H9 (cell line): ENCODE measurements around the gene HAO1. TPM values are rescaled to one million over a fixed set of nuclear protein-coding genes. Genes with fewer than 3 reads are reported as not detected.

Experiments used
- DNase-seq: peaks from one replicate; pipeline ENCODE4 v3.0.0-alpha.2; 2017
- H2AFZ ChIP-seq: one replicate; pipeline ENCODE4 v1.6.1; 2013; ENCODE audit warnings: mild to moderate bottlenecking, low read length, control low read depth, moderate library complexity
- H2AK5ac ChIP-seq: 2 replicates; pipeline ENCODE4 v1.6.1; 2013; ENCODE audit warnings: low read length, control low read depth, mixed read lengths; ENCODE audit not compliant: insufficient read length
- H2BK120ac ChIP-seq: one replicate; pipeline ENCODE4 v1.6.1; 2013; ENCODE audit warnings: low read depth, mild to moderate bottlenecking, low read length, control low read depth, inconsistent platforms; ENCODE audit not compliant: poor library complexity, severe bottlenecking
- H2BK12ac ChIP-seq: 2 replicates; pipeline ENCODE4 v1.6.1; 2013; ENCODE audit warnings: low read length, control low read depth, mixed read lengths, low read depth; ENCODE audit not compliant: insufficient read length
- H2BK15ac ChIP-seq: 2 replicates; pipeline ENCODE4 v1.6.1; 2013; ENCODE audit warnings: low read depth, low read length, control low read depth
- H2BK20ac ChIP-seq: one replicate; pipeline ENCODE4 v1.6.1; 2013; ENCODE audit warnings: low read depth, mild to moderate bottlenecking, low read length, control low read depth, inconsistent platforms; ENCODE audit not compliant: poor library complexity, severe bottlenecking
- H2BK5ac ChIP-seq: 2 replicates; pipeline ENCODE4 v1.6.1; 2013; ENCODE audit warnings: low read length, control low read depth, mixed read lengths; ENCODE audit not compliant: insufficient read length
- H3K14ac ChIP-seq: 2 replicates; pipeline ENCODE4 v1.6.1; 2013; ENCODE audit warnings: low read length, control low read depth; ENCODE audit not compliant: insufficient read depth
- H3K18ac ChIP-seq: 2 replicates; pipeline ENCODE4 v1.6.1; 2013; ENCODE audit warnings: low read depth, mild to moderate bottlenecking, mixed read lengths, low read length, control low read depth; ENCODE audit not compliant: insufficient read length
- H3K23ac ChIP-seq: 2 replicates; pipeline ENCODE4 v1.6.1; 2013; ENCODE audit warnings: low read length, control low read depth, mixed read lengths, low read depth; ENCODE audit not compliant: insufficient read length
- H3K23me2 ChIP-seq: 2 replicates; pipeline ENCODE4 v1.6.1; 2013; ENCODE audit warnings: low read depth, mild to moderate bottlenecking, mixed read lengths, low read length, control low read depth; ENCODE audit not compliant: insufficient read length, poor library complexity, severe bottlenecking
- H3K27ac ChIP-seq: 2 replicates; pipeline ENCODE4 v1.5.1; 2013; ENCODE audit warnings: low read length, control low read depth, mixed read lengths, low read depth; ENCODE audit not compliant: insufficient read length
- H3K27me3 ChIP-seq: 2 replicates; pipeline ENCODE4 v1.6.1; 2013; ENCODE audit warnings: low read length, control low read depth, inconsistent platforms; ENCODE audit not compliant: insufficient read depth
- H3K4ac ChIP-seq: 2 replicates; pipeline ENCODE4 v1.6.1; 2013; ENCODE audit warnings: low read depth, mild to moderate bottlenecking, control low read depth, inconsistent platforms, low read length, moderate library complexity
- H3K4me1 ChIP-seq: 2 replicates; pipeline ENCODE4 v1.6.1; 2013; ENCODE audit warnings: low read length, control low read depth, inconsistent platforms; ENCODE audit not compliant: insufficient read depth
- H3K4me2 ChIP-seq: 2 replicates; pipeline ENCODE4 v1.6.1; 2013; ENCODE audit warnings: low read length, control low read depth, mixed read lengths; ENCODE audit not compliant: insufficient read length, insufficient read depth
- H3K56ac ChIP-seq: 2 replicates; pipeline ENCODE4 v1.6.1; 2013; ENCODE audit warnings: low read depth, mild to moderate bottlenecking, mixed read lengths, low read length, control low read depth; ENCODE audit not compliant: insufficient read length
- H3K79me1 ChIP-seq: 2 replicates; pipeline ENCODE4 v1.6.1; 2013; ENCODE audit warnings: low read depth, mild to moderate bottlenecking, moderate library complexity, low read length, control low read depth, inconsistent platforms; ENCODE audit not compliant: insufficient read depth, poor library complexity, severe bottlenecking
- H3K79me2 ChIP-seq: 2 replicates; pipeline ENCODE4 v1.6.1; 2013; ENCODE audit warnings: low read length, control low read depth, inconsistent platforms; ENCODE audit not compliant: insufficient read depth
- H3K9ac ChIP-seq: 2 replicates; pipeline ENCODE4 v1.6.1; 2013; ENCODE audit warnings: low read length, control low read depth, mixed read lengths; ENCODE audit not compliant: insufficient read length; ENCODE audit errors: extremely low read depth
- H3K9me3 ChIP-seq: one replicate; pipeline ENCODE4 v1.6.1; 2013; ENCODE audit warnings: low read depth, low read length, inconsistent platforms; ENCODE audit not compliant: control insufficient read depth
- H3T11ph ChIP-seq: one replicate; pipeline ENCODE4 v1.6.1; 2013; ENCODE audit warnings: mild to moderate bottlenecking, low read length, control low read depth, inconsistent platforms
- H4K20me1 ChIP-seq: one replicate; pipeline ENCODE4 v1.6.1; 2013; ENCODE audit not compliant: control insufficient read depth, insufficient read length, insufficient read depth
- H4K5ac ChIP-seq: 2 replicates; pipeline ENCODE4 v1.6.1; 2013; ENCODE audit warnings: low read depth, mild to moderate bottlenecking, mixed read lengths, low read length, control low read depth; ENCODE audit not compliant: insufficient read length
- H4K8ac ChIP-seq: replicated peaks from 2 replicates; pipeline ENCODE4 v1.6.1; 2013; ENCODE audit warnings: low read length, control low read depth, mixed read lengths, low read depth; ENCODE audit not compliant: insufficient read length
- H4K91ac ChIP-seq: 2 replicates; pipeline ENCODE4 v1.6.1; 2013; ENCODE audit warnings: low read depth, mild to moderate bottlenecking, moderate library complexity, mixed read lengths, low read length, control low read depth; ENCODE audit not compliant: insufficient read length
- H3K27ac Mint-ChIP-seq, 3 experiments: 2 replicates in 2 of 3; 3 replicates in 1 of 3; pipeline ENCODE4 v1.8.0; 2020 to 2021; ENCODE audit warnings: mixed read lengths in 3 of 3, mild to moderate bottlenecking in 1 of 3, moderate library complexity in 1 of 3
- H3K27me3 Mint-ChIP-seq: 2 replicates; pipeline ENCODE4 v1.8.0; 2021; ENCODE audit warnings: low read depth, mild to moderate bottlenecking, moderate library complexity, mixed read lengths
- H3K36me3 Mint-ChIP-seq, 3 experiments: 2 replicates in 2 of 3; 3 replicates in 1 of 3; pipeline ENCODE4 v1.8.0; 2020 to 2021; ENCODE audit warnings: low read depth in 3 of 3, mixed read lengths in 3 of 3; ENCODE audit not compliant: insufficient read depth in 1 of 3
- H3K4me1 Mint-ChIP-seq, 2 experiments: 2 replicates each; pipeline ENCODE4 v1.8.0; 2020; ENCODE audit warnings: mixed read lengths in 2 of 2
- H3K4me3 Mint-ChIP-seq, 2 experiments: 2 replicates in 1 of 2; 3 replicates in 1 of 2; pipeline ENCODE4 v1.8.0; 2020 to 2021; ENCODE audit warnings: mild to moderate bottlenecking in 2 of 2, mixed read lengths in 2 of 2, moderate library complexity in 1 of 2
- H3K9me3 Mint-ChIP-seq, 2 experiments: 2 replicates in 1 of 2; 3 replicates in 1 of 2; pipeline ENCODE4 v1.8.0; 2020; ENCODE audit warnings: mild to moderate bottlenecking in 2 of 2, mixed read lengths in 2 of 2, moderate library complexity in 1 of 2
- WGBS: extraction: QIAGEN DNeasy Blood & Tissue Kit; methylation state at CpG from one replicate; pipeline ENCODE4 v1.1.7; 2013; ENCODE audit warnings: missing lambda C conversion rate, low lambda C conversion rate, mixed read lengths; ENCODE audit not compliant: insufficient read length; ENCODE audit errors: extremely low coverage; 5-methylcytosine and 5-hydroxymethylcytosine counted together
- total RNA-seq: library from RNA; stranded (reverse); gene quantifications from 2 replicates; pipeline ENCODE4 v1.2.1, GENCODE V29; 2021
- TF ChIP-seq, protein P1 (sequence below): fragments of 200-600 bp; sonication (generic); conservative IDR thresholded peaks from 3 replicates; pipeline ENCODE4 v1.8.0; 2021; ENCODE audit warnings: antibody characterized with exemption, mild to moderate bottlenecking

HAO1 gene
- total RNA-seq, 1 experiment from 2014 or later = not detected

DNA sequence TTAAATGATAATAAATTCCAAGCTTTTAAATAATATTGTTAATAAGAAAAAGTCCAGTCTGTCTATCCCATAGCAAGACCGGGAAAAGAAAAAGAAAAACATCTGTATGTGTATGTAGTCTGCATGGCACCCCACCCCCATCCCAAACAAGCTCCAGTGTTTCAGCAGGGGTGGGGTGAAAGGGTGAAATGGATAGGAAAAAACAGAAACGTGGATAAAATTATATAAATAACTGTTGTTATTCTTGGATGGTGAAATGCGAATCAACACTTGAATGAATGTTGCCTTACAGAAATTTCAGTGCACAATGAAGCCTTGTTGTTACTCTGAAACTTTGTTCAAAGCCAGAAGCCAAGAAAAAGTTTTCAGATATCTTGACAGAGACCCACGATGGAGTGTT, 31.4 kb downstream of the HAO1 start:
- Histone ChIP-seq H4K5ac (no peak overlapping the region), H3K18ac (no peak overlapping the region), H3K56ac (no peak overlapping the region), H4K20me1 (no peaks in the 10 kb centered on the region), H3K27me3 (no peaks in the 10 kb centered on the region), H2BK15ac (no peak overlapping the region), H3K79me1 (no peaks in the 10 kb centered on the region), H3T11ph (no peak overlapping the region), H4K8ac (no peak overlapping the region), H3K9me3 (no peaks in the 10 kb centered on the region), H3K4me2 (no peak overlapping the region), H2BK5ac (no peak overlapping the region), H3K79me2 (no peaks in the 10 kb centered on the region), H3K23ac (no peak overlapping the region), H3K4me1 (no peaks in the 10 kb centered on the region), H2BK120ac (no peak overlapping the region), H4K91ac (no peak overlapping the region), H3K4ac (no peak overlapping the region), H3K14ac (no peak overlapping the region), H3K27ac (no peak overlapping the region), H2AK5ac (no peak overlapping the region), H2AFZ (no peak overlapping the region), H2BK12ac (no peak overlapping the region), H3K9ac (no peak overlapping the region), H2BK20ac (no peak overlapping the region), H3K23me2 (no peaks in the 10 kb centered on the region)
- H3K27ac Mint-ChIP-seq = no peak overlapping the region
- no peaks in the 10 kb centered on the region for H3K4me1 Mint-ChIP-seq
- H3K9me3 Mint-ChIP-seq = no peaks in the 10 kb centered on the region
- no peak for DNase-seq
- TF ChIP-seq, protein P1, sequence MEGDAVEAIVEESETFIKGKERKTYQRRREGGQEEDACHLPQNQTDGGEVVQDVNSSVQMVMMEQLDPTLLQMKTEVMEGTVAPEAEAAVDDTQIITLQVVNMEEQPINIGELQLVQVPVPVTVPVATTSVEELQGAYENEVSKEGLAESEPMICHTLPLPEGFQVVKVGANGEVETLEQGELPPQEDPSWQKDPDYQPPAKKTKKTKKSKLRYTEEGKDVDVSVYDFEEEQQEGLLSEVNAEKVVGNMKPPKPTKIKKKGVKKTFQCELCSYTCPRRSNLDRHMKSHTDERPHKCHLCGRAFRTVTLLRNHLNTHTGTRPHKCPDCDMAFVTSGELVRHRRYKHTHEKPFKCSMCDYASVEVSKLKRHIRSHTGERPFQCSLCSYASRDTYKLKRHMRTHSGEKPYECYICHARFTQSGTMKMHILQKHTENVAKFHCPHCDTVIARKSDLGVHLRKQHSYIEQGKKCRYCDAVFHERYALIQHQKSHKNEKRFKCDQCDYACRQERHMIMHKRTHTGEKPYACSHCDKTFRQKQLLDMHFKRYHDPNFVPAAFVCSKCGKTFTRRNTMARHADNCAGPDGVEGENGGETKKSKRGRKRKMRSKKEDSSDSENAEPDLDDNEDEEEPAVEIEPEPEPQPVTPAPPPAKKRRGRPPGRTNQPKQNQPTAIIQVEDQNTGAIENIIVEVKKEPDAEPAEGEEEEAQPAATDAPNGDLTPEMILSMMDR = no peak
- no peaks in the 10 kb centered on the region; the same call in 1 of the 2 replicates for H3K27me3 Mint-ChIP-seq
- WGBS = no CpG with 5 or more reads among the region's 4 CpGs
- H3K4me3 Mint-ChIP-seq = no peak overlapping the region
- no peaks in the 10 kb centered on the region for H3K36me3 Mint-ChIP-seq
